Activated CD4-positive, CD25-positive, alpha-beta regulatory T cell treated with anti-CD3 and anti-CD28 coated beads, Interleukin-2, amount 50 U/mL, for 72 hours (primary cell): ENCODE measurements around the gene TRMT61A.

Experiments
- DNase-seq: peaks from one replicate; pipeline ENCODE4 v3.0.0; 2021

TRMT61A gene

GRCh38 chr14:103536693-103537092 is 7.7 kb downstream of the TRMT61A start:
- DNase-seq, result no peak

DNA sequence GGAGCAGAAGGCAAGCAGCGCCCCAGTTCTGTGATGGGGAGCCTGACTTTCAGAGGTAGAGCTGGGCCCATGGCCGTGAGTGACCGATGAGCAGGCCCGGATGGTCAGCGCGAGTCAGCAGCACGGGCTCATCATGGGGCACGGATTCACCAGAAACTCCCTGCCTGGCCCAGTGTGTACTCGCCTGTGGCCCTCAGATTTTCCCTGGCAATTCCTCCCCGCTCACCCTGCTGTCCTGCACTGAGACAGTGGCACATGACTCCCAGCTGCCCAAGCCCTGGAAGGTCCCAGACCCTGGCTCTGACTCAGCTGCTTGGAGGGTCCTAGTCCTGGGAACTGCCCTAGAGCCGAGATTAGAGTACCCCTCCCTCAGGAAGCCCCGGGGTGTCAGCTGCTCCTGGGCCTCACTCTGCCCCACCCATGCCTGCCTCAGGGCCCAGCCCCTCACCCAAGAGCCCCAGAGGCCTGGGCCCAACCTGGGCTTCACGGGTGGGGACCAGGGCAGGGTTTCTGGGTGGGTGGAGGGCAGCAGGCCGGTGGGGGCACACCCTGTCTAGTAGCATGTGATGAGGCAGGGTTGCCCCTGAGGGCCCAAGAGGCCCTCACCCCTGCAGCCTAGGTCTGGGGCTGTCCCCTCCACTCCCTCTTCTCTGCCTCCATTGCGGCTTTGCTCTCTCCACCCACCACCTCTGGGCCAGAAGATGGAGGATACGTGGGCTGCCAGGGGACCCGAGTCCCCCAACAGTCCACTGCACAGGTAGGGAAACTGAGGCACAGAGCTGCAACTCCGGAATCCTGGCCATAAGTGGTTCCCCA is 8.4 kb downstream of the TRMT61A start:
- no peak for DNase-seq

DNA sequence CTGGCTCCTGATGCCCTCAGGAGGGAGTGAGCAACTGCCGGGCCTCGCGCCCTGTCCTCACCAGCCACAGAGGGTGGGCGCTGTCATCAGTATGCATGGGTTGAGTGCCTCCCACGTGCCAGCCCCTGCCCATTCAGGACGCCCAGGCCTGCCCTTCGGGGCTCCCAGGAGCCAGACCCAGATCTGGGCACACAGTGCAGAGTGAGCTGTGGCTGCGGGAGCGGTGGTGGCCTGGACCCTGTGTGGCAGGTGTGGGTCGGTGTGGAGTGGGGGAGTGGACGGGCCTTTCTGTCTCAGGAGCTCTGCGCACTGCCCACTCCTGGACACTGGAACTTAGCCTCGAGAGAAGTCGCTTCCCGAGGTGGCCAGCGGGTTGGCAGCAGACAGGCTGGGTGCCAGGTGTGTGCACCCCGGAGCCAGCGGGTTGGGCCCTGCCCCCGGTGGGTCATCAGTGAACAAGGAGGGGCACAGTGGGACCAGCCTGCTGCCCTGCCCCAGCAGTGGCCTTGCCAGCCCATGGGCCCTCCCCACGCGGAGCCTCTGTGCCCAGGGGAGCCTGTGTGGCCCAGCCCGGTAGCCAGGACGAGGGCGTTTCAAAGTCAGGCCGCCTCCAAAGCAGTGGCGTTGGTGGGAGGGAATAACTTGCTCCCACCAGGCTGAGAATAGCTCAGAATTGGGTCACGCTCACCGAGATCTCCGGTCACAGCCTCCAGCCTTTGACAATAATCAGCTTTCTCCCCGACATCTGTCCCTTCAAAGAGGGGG is 9.5 kb downstream of the TRMT61A start:
- no peak for DNase-seq

- DNase-seq, result no peak
These were observed 10.2 kb downstream of the TRMT61A start for GRCh38 chr14:103539056-103539825.

- no peak for DNase-seq
These were observed 12.1 kb downstream of the TRMT61A start for GRCh38 chr14:103540821-103541708.

- no peak for DNase-seq
These were observed 13.0 kb downstream of the TRMT61A start for GRCh38 chr14:103541709-103542604.

DNA sequence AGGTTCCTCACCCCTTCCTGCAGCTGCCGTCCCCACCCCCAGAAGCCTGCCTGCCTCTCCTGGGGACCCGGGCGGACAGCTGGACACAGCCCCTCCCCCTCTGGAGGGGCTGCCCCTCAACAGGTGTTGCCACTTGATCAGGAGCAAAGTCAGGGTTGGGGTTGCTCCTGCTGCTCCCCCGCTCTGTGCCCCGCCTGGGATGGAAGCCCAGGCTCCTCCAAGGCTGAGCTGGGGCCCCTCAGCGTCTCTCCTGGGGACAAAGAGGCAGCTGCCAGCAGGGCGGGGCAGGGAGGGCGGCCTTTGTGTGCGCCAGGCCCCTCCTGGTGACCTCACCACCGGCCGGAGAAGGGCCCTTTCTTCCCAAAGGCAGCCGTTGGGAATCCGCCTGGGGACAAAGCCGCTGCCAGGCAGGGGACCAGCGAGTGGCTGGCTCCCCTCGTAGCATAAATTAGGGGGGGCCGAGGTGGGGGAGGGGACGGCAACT is 13.7 kb downstream of the TRMT61A start:
- no peak for DNase-seq

GRCh38 chr14:103543140-103543539 is 14.1 kb downstream of the TRMT61A start:
- no peak for DNase-seq

GRCh38 chr14:103543721-103544387 is 14.9 kb downstream of the TRMT61A start:
- DNase-seq, result no peak

DNA sequence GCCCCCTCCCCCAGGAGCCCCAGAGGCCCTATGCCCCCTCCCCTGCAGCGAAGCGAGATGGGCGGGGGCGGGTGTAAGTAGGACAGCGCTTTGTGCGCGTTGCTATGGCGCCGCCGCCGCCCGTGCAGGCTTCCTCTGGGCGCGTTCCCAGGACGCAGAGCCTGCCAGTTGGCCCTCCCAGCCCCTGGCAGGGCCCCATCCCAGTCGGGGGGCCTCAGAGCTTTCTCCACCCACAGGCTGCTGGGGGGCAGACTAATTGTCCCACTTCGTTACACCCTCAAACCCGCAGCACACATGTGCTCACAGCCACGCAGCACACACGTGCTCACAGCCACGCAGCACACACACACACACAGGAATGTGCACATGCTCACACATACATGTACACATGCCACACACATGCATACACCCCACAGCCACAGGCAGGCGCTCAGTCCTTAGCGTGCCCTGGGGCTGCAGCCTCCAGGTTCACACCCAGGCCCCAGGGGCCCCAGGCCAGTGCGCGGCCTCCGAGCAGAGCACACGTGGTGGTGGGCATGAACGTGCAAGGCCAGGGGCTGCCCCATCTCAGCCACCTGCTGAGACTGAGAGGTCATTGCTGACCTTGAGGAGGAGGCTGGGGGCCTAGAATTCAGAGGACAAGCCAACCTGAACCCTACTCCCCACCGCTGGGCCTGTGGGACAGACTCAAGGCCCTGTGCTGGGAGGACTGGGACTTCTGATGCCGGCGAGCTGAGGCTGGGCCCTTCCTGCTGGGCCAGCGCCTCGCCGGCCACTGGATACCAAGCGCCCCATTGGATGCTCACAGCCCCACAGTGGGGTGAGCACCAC is 15.6 kb downstream of the TRMT61A start:
- DNase-seq, result no peak

GRCh38 chr14:103545219-103545914 is 16.4 kb downstream of the TRMT61A start:
- DNase-seq, result no peak

DNA sequence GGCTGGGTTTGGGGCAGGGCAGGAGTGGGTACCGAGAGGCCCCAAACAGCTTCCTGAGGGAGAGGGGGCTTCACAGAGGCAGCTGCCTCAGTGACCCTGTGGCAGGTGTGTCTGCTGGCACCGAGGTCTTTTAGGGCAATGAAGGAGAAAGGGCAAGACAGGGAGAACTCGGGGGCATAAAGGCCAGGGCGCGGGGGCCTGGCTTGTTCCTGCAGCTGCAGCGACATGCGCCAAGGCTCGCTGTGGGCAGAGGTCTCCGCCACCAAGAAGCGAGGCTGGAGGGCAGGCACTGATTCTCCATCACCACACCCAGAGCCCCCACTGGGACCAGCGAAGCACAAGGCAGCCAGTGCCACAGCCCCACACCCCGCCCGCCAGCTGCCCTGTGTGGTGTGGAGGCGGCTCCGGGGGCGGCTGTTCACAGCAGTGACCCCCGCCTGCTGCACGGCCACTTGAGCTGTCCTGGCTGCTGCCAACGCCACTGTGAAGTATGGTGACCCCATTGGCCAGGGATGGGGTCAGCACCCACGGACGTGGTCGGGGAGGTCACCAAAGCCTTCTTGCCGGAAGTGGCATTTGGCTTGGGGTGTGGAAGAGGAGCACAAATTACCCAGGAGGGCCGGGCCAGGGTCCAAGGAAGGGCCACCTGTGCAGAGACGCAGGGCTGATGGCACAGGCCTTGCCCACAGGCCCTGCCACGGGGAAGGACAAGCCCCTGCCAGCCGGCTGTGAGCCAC is 17.1 kb downstream of the TRMT61A start:
- DNase-seq, result no peak

GRCh38 chr14:103546652-103547454 is 17.9 kb downstream of the TRMT61A start:
- peak; percentile 80 for DNase-seq

DNA sequence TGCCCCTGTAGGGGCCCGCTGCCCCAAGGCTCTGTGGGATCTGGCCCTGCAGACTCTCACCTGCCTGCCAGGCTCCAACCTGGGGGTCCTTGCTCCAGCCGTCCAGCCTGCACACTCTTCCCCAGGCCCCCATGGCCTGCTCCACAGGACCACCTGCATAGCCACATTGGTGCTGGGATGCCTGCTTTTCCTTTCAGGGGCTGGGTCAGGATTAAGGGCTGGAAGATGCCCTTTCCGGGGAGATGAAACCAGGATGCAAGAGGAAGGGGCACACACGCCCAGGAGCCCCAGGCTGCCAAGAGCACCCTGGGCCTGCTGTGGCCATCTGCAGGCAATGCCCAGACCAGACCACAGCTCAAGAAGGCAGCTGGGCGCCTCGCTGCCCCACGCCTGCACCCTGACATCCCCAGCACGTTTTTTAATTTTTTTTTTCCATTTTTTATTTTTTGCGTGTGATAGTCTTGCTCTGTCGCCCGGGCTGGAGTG is 18.5 kb downstream of the TRMT61A start:
- no peak for DNase-seq

DNA sequence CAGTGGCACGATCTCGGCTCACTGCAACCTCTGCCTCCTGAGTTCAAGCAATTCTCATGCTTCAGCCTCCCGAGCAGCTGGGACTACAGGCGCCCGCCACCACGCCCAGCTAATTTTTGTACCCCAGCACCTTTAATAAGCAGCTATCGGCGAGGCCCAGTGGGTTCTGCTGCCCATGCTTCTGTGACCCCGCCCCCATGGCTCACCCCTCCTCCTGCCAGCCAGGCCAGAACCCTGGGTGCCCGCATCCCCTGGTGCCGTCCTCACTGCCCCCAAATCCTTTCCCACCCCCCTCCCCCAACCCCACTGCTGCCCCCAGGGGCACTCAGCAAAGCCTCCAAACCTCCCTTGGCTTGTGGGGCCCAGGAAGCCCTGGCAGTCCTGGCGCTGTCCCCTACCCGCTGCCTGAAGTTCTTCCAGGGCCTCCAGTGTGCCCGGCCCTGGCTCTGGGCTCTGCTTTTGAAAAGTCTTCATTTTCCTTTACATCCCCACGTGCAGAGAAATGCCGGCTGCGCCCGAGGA is 19.0 kb downstream of the TRMT61A start:
- DNase-seq, result no peak

DNA sequence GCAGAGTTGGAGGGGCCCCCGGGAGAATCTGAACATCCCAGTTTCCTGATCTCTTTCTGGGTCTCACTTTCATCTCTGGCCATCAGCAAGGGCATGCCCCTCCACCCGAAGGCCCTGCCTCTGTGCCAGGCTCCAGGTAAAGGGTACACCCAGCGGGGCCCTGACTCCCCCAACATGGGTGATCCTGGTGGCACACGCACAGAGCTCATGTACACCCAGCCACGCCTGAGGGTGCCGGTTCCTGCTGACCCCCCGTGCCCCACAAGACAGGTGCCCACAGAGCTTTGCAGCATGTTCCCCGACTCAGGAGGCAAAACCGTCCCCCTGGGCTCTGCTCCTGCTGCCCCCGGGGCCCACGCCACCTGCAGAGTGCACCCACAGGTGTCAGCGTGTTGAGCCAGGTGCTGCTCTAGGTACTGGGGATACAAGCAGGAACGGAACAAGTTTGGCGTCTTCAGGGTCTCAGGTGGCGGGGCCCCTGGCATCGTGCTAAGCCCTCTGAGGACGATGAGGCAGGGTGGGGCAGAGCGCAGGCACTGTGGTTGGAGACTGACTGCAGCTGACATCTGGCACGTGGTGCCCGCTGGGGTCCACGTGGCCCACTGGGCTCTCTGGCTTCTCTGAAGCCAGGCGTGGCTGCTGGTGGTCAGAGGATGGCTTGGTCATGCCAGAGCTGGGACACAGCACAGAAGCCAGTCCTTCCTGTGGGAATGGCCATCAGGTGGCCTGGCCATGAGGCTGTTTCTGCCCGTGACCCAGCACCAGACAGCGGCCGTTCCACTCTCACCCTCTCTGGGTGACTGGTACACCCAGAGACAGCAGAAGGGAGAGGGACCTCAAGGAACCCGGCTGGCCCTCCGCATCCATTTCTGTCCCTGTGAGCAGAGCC is 19.7 kb downstream of the TRMT61A start:
- no peak for DNase-seq
